VCaP (cell line): ENCODE data around the gene GMDS.

Source experiments
- H3K27ac ChIP-seq: fragments of 450-650 bp; 2 replicates; pipeline ENCODE4 v1.5.1; 2017
- TF ChIP-seq, protein P1 (sequence below): fragments of 450-650 bp; conservative IDR thresholded peaks from 2 replicates; pipeline ENCODE4 v1.5.1; 2017; ENCODE audit warnings: mild to moderate bottlenecking, moderate library complexity

Gene GMDS

DNA sequence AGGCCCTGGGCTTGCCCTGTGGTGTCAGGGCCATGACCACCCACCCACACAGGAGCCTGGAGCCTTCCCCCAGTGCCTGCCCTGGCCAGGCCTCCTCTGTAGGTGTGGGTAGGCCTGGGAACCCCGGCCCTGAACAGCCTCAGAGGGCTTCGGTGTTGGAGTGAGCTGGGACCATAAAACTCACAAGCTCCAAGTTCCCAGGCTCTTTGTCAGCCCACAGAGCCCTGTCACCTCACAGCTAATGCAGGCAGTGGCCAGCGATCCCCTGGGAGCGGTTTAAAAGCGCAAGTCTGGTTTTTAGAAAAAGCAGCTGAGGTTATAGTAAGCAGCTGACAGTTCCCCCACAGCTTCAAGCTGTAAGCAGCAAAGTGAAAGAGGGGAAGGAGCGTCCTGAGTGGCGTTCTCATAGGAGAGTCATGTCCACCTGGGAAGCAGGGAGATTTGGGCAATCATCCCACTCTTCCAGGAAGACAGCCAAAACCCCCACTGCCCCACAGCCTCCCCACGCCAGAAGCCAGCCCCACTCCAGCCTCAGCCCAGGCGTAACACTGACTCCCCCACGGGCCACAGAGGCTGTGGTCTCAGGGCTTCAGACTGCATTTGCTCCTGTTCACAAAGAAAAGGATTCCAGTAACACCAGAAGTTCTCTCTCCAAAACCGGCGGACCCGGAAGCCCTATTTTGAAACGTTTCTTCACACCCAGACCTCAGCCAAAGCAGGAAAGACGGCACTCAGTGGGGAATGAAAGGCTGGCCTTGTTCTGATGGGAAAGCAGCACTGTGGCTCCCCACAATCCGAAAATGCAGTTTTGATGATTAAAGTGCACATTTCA lies 670.0 kb downstream of the GMDS start:
- no peak overlapping the region for H3K27ac ChIP-seq
- TF ChIP-seq, protein P1, sequence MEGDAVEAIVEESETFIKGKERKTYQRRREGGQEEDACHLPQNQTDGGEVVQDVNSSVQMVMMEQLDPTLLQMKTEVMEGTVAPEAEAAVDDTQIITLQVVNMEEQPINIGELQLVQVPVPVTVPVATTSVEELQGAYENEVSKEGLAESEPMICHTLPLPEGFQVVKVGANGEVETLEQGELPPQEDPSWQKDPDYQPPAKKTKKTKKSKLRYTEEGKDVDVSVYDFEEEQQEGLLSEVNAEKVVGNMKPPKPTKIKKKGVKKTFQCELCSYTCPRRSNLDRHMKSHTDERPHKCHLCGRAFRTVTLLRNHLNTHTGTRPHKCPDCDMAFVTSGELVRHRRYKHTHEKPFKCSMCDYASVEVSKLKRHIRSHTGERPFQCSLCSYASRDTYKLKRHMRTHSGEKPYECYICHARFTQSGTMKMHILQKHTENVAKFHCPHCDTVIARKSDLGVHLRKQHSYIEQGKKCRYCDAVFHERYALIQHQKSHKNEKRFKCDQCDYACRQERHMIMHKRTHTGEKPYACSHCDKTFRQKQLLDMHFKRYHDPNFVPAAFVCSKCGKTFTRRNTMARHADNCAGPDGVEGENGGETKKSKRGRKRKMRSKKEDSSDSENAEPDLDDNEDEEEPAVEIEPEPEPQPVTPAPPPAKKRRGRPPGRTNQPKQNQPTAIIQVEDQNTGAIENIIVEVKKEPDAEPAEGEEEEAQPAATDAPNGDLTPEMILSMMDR = no peak

DNA sequence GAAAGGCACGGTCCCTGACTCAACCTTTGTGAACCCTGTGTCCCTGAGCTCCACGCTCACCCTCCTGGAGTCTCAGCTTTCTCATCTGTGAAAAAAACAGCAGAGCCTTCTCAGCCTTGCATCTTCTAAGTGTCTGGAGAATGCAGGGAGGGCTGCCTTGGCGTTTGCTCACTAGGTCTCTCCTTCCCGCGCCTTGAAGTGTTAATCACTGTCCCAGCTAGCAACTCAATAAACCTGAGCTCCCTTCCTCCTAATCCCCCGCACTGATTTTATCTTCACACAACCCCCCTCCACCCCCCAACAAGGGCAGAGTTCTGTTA lies 670.6 kb downstream of the GMDS start:
- TF ChIP-seq, protein P1 = no peak
- no peak overlapping the region for H3K27ac ChIP-seq

DNA sequence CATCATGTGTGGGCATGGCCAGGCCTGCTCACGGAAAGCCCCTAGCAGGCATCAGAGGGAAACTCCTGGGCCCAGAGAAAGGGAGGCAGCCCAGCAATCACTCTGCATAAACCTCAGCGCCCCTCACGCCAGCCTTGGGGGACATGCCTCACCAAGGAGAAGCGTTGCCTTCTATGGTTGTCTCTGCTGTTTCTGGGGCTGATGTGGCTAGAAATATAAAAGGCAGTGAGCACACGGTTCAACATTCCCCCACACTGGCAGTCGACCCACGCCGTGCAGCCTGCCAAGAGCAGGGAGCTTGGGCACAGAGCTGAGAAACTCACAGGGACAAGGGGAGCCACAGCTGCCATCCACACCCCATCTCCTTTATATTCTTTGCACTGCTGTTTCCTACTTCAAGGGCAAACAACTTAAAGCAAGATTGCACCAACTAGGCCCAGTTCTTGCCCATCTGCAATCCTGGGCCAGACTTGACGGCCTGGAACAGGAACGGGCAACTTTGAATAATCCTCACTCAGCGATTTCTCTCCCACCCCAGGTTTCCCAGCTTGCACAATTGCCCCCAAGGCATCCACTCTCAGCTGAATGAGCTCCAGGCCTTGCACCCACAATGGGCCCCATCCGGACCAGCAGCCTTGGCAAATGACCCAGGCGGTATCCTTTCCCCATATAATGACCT lies 671.2 kb downstream of the GMDS start:
- TF ChIP-seq, protein P1 = no peak
- H3K27ac ChIP-seq = no peak overlapping the region
